Measurements from ENCODE around the gene RRM2.

Gene RRM2

DNA sequence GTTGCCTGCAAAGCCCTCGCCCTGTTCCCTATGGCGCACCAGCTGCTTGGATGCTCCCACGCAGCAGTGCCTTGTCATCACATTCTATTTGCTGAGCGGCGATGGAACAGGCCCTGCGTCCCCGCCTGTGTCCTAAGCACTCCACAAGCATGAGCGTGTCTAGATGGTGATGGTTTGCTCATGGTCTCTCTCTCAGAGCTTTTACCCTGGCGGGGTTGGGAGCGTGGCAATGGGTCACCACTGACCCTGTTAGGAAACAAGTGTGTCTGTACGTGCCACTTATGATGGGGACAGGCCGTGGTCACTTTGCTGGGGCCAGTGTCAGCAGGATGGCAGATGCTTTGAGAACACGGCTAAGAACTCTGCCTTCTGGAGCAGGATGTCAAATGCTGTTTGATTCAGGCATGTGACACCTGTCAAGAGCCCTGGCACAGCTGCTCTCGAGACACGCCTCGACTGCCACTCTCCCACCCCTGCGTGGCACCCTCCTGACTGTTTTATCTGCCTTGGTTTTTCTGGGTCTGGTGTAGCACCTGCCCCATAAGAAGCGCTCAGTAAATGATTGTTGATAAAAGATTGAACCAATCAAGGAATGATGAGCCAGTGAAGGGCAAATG, 44.2 kb downstream of the RRM2 start:
- TF ChIP-seq, protein P1, sequence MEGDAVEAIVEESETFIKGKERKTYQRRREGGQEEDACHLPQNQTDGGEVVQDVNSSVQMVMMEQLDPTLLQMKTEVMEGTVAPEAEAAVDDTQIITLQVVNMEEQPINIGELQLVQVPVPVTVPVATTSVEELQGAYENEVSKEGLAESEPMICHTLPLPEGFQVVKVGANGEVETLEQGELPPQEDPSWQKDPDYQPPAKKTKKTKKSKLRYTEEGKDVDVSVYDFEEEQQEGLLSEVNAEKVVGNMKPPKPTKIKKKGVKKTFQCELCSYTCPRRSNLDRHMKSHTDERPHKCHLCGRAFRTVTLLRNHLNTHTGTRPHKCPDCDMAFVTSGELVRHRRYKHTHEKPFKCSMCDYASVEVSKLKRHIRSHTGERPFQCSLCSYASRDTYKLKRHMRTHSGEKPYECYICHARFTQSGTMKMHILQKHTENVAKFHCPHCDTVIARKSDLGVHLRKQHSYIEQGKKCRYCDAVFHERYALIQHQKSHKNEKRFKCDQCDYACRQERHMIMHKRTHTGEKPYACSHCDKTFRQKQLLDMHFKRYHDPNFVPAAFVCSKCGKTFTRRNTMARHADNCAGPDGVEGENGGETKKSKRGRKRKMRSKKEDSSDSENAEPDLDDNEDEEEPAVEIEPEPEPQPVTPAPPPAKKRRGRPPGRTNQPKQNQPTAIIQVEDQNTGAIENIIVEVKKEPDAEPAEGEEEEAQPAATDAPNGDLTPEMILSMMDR (IDR thresholded peaks at IDR 0.05; ENCODE audit: control insufficient read depth, extremely low read depth, insufficient read depth) = no peak
- DNase-seq (ENCODE audit: low read depth) = no peak
- H3K4me3 ChIP-seq (ENCODE audit: low read depth, low read length) = no peak overlapping the region

DNA sequence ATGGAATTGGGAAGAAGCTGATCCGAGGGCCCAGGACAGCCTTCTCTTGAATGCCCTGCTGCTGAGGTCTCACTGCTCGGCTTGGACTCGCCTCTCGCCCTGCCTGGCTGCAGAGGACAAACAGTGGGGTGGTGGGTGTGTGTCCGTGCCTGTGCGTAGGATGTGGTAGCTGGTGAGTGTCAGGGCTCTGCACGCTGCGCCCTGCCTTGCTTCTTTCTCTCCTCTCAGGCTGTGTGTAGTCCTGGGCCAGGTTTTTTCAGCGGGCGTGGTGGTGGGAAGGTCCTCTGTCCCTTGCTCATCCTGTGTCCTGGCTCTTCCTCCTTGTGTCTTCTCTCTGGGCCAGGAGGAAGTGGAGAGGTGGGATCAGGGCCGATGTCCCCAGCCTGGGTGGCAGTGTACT, 44.8 kb downstream of the RRM2 start:
- H3K4me3 ChIP-seq (ENCODE audit: low read depth, low read length) = no peak overlapping the region
- no peak for DNase-seq (ENCODE audit: low read depth)
- TF ChIP-seq, protein P1 (IDR thresholded peaks at IDR 0.05; ENCODE audit: control insufficient read depth, extremely low read depth, insufficient read depth) = no peak

DNA sequence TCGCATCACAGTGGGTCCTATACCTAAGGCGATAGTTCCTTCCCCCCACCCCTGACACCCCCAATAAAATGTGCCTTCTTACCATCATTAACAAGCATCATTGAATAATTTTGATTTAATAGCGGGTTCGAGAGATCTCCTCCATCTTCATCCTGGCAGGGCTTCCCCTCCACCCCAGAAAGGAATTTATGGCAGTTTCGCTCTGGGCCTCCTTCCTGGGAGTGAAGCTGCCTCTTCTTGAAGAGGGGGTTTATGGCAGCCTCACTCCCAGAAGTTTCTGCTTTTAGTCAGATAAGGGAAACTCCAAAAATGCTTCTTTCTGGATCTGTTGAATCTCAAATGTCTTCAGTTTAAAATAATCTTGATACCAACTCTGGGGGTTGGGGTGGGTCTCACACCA, 45.7 kb downstream of the RRM2 start:
- no peak for DNase-seq (ENCODE audit: low read depth)
- TF ChIP-seq, protein P1 (IDR thresholded peaks at IDR 0.05; ENCODE audit: control insufficient read depth, extremely low read depth, insufficient read depth) = no peak
- H3K4me3 ChIP-seq (ENCODE audit: low read depth, low read length) = no peak overlapping the region

DNA sequence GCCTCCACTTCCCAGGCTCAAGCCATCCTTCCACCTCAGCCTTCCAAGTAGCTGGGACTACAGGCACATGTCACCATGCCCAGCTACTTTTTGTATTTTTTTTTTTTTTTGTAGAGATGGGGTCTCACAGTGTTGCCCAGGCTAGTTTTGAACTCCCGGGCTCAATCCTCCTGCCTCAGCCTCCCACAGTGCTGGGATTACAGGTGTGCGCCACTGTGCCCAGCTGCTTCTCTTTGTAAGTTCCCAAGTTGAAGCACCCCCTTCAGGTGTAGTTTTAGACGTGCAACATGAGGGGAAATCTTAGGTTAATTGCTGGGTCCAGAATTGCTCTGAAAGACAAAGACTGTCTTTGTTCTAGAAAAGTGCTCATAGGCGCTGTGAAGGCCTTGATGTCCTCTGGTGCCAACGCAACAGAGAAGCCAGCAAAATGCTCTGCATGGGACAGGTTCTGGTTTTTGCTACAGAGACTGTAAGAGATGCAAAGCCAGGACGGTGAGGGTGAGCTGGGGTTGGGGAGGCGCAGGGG, 46.6 kb downstream of the RRM2 start:
- H3K4me3 ChIP-seq (ENCODE audit: low read depth, low read length) = no peak overlapping the region
- DNase-seq (ENCODE audit: low read depth) = no peak
- TF ChIP-seq, protein P1 (IDR thresholded peaks at IDR 0.05; ENCODE audit: control insufficient read depth, extremely low read depth, insufficient read depth) = no peak

DNA sequence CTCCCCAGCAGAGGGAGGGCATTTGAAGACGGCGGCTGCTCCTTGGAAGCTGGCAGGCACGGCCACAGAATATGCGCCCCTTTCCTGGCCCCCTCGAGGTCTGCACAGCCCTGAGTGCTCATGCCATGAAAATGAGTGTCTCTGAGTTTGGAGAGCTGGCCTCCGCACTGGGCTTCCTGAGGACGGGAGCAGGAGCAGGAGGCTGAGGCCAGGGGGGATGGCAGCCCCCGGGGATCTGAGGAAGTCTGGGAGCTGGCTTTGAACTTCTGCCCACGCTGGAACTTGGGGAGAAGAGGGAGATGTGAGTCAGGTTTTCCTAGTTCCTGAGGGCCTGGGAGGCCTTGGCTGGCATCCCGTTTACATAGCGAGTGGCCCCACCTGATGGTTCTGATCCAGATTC, 47.0 kb downstream of the RRM2 start:
- TF ChIP-seq, protein P1 (IDR thresholded peaks at IDR 0.05; ENCODE audit: control insufficient read depth, extremely low read depth, insufficient read depth) = no peak
- H3K4me3 ChIP-seq (ENCODE audit: low read depth, low read length) = no peak overlapping the region
- DNase-seq (ENCODE audit: low read depth) = no peak

DNA sequence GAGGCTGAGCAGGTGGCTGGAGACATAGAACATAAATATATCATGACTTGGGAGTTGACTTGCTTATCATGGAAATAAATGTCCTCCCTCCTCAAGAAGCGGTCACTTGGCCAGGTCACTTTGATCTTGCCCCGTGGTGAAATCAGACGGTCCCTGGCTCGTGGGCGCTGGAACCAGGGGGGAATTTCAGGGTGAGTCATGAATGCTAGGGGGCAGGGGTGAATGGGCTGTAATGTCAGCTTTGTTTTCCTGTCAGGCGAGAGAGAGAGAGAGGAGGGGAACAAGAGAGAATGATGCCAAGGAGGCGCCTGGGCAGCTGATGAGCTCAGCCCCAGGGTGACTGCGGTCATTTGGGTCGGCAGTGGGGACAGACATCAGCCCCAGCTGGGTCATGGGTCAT, 47.7 kb downstream of the RRM2 start:
- H3K4me3 ChIP-seq (ENCODE audit: low read depth, low read length) = no peak overlapping the region
- no peak for DNase-seq (ENCODE audit: low read depth)
- TF ChIP-seq, protein P1 (IDR thresholded peaks at IDR 0.05; ENCODE audit: control insufficient read depth, extremely low read depth, insufficient read depth) = no peak
